ENCODE data around the gene EEF1AKMT3. TPM values are rescaled to one million over a fixed set of nuclear protein-coding genes. Genes with fewer than 3 reads are reported as not detected.

EEF1AKMT3 gene
- total RNA-seq, 1 experiment from 2014 or later = 6.8 TPM

GRCh38 chr12:57734591-57734990, 37.8 kb upstream of the EEF1AKMT3 start:
- no peak for DNase-seq (ENCODE audit: extremely low read depth, low read depth)

DNA sequence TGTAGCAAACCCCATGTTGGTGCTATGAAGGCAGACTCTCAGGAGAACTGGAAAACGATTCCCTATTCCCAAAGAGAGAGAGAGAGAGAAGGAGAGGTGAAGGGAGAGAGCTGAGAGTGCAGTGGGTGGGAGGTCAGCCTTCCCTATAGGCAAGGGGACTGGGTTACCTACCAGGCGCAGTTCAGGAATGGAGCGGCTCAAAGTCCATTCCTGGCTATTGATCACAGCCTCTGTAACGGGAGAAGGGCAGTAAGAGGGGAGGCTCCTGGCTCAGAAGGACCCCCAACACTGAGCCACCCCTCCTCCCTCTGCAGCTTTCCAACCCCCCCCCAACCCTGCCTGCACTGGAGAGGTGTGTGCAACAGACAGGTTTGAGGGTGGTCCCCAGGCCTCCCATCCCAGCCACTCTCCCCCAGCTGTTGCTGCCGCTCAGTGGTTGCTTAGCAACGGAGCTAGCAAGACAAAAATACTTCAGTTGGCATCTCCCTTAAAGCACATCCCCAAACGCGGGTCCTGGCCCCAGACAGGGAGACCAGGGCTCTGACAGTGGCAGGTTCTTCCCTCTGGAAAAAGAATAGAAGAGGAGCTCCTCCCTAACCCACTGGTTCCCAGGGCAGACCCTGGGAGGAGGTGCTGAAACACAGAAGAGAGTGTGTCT, 37.1 kb upstream of the EEF1AKMT3 start:
- DNase-seq (ENCODE audit: extremely low read depth, low read depth) = no peak

- DNase-seq (ENCODE audit: extremely low read depth, low read depth) = peak; percentile 48
These were observed 36.3 kb upstream of the EEF1AKMT3 start for GRCh38 chr12:57735952-57736740.

GRCh38 chr12:57736741-57737466, 35.5 kb upstream of the EEF1AKMT3 start:
- no peak for DNase-seq (ENCODE audit: extremely low read depth, low read depth)

DNA sequence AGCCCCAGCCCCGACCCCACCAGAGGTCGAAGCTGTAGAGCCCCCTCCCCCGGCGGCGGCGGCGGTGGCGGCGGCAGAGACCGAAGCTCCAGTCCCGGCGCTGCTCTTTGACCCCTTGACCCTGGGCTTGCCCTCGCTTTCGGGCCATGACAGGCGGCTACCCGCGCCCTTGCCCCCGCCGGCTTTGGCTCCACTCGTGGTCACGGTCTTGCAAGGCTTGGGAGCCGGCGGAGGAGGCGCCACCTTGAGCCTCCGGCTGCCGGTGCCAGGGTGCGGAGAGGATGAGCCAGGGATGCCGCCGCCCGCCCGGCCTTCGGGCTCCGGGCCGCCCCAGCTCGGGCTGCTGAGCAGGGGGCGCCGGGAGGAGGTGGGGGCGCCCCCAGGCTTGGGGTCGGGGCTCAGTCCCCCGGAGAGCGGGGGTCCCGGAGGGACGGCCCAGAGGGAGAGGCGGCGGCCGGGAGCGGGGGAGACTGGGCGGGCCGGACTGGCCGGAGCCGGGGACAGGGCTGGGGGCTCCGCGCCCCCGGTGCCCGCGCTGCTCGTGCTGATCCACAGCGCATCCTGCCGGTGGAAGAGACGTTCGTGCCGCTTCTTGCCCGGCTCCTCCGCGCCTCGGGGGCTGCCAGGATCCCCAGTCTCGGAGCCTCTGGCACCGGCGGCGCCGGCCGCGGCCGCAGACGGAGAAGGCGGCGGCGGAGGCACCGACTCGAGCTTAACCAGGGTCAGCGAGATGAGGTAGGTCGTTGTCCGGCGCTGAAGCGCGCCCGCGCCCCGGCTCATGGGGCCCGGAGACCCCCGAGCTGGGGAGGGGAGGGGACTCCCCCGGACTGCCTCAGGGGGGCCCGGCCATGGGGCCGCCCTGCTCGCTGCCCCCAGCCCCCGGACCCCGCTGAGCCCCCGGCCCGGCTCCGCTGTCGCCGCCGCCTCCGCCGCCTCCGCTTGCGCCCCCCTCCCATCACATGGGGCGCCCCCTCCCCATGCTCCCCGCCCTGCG, 34.6 kb upstream of the EEF1AKMT3 start:
- no peak for DNase-seq (ENCODE audit: extremely low read depth, low read depth)

DNA sequence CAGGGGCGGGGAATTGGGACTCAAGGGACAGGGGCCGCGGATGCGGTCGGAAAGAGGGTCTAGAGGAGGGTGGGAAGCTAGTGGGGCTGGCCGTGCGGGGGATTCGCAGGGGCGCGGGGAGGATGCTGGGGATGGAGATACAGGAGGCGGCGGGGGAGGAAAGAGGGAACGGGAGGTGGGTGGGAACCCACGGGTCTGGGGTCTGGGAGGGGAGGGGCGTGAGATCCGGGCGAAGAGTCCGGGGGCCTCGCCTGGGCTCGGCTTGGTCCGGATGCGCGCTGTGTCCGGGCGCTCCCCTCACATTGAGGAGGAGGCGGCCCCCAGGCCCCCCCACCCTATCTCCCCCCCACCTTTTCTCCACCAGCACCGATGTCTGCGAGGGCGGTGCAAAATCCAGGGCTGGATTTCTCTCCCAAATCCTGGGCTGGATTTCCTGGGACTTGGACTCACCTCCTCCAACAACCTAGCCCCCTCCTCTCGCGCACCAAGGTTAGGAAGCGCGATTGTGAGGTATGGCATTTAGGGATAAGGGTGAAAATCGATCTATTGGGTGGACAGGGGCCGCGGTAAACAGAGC, 33.7 kb upstream of the EEF1AKMT3 start, which contains the start of gene AGAP2:
TSS of gene AGAP2 (minus strand) at position 82 of the 577 bp plus-strand sequence. CDS start 496 bp downstream, outside the sequence.
- DNase-seq (ENCODE audit: extremely low read depth, low read depth) = no peak

GRCh38 chr12:57739387-57739786, 33.0 kb upstream of the EEF1AKMT3 start:
- DNase-seq (ENCODE audit: extremely low read depth, low read depth) = no peak

DNA sequence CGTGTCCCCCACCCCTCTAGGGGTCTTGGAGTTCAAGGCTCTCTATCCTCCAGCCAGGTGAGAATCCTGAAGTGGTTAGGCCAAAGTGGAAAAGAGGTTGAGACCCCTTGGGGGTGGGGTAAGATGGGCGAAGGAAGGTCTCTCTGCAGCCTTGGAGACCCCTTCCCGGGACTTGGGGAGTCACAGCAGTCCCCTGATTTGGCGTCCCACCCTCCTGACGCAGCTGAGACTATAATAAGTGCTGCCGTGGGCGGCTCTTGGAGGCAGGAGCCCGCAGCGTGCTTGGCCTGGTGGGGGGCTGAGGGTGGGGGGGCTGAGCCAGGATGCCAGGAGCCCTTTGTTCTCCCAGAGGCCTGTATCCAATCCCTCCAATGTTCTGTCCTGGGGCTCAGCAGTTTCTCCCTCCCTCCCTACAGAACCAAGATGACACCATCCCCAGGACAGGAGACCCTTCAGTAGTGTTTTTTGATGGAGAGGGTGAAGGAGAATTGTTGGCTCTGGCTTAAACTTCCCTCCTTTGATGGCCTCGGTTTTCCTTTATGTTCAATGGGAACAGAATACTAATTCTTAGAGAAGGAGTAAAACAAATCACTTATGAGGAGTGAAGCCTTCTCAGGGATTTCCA, 32.4 kb upstream of the EEF1AKMT3 start:
- no peak for DNase-seq (ENCODE audit: extremely low read depth, low read depth)

DNA sequence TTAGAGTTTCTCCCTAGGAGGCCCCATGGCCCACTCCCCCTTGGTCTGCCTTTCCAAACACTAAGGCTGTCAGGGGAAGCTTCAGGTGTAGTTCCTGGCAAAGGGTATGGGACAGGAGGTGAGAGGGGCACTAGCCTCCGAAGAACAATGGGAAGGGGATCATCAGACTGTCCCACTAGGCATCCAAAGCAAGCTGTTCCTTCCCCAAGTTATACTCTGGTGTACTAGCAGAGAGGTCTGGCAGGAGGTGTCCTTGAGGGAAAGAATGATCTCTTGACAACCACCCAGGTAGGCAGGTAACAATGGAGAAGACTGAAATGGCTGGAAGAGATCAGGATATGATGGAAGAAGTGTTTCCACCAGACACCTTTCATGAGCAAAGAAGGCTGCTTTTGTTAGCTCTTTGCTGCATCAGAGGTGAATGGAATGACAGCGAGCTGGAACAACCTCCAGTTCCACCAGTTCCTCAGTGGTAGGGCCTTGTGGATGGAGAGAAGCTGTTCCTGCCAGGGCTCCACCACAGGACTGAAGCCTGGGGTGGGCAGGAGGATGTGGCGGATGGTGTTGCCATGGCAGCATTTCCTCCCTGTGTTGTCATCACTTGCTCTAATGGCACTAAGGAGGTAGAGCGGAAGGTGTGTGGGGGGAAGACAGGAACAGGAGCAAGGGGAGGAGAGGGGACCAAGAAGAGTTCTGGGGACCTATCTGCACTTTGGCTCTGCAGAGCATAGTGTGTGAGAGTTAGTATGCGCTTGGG, 31.6 kb upstream of the EEF1AKMT3 start:
- DNase-seq (ENCODE audit: extremely low read depth, low read depth) = no peak

DNA sequence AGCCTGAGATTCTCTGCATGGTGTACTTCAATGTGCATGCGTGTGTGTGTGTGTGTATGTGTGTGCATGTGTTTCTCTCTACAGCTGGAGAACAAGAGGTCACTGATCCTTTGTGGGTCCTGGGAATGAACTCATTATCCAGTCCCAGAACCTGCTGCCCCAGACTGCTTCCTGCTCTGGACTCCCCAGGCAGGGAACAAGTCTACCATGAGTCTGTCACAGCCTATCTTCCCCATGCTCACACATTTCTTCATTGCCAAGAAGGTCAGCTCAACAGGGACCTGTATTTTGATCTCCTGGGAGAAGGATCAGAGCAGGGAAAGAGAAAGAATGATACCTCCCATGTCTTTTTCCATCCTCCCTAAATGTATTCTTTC, 31.0 kb upstream of the EEF1AKMT3 start:
- DNase-seq (ENCODE audit: extremely low read depth, low read depth) = no peak

DNA sequence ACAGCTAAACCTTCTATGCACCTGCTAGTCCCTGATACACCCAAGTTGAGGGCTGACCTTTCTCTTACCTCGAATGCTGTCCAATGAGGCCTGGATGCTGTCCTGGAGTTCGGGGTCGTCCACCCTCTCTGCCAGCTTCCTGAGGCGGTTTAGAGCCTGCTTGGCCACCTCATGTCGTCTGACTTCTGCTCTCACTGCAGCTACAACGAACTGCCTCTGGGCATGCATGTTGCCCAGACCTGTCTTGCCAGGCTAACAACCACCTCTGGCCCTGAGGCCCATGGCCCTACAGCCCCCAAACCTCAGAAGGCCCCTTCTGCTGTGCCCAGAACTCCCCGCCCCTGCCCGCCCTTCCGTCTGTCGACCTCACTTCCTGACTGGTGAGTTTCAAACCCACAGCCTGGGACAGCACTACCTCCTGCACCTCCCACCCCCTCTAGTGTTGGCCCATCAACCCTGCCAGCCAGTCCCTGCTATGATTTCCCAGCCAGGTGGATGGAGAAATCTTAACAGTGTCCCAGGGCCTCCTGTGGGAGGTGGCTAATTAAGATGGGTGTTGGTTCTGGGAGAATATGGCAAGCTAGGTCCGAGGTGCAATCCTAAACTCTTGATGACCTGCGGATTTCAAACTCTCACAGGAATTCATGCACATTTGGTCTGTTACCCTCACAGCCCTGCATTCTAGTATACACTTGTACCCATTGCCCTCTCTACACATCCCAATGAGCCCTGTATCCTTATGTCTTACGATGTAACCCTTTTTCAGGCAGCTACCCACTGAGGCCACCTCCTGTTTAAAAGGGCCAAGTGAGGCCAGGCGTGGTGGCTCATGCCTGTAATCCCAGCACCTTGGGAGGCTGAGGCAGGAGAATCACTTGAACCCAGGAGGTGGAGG, 30.3 kb upstream of the EEF1AKMT3 start:
- DNase-seq (ENCODE audit: extremely low read depth, low read depth) = no peak

DNA sequence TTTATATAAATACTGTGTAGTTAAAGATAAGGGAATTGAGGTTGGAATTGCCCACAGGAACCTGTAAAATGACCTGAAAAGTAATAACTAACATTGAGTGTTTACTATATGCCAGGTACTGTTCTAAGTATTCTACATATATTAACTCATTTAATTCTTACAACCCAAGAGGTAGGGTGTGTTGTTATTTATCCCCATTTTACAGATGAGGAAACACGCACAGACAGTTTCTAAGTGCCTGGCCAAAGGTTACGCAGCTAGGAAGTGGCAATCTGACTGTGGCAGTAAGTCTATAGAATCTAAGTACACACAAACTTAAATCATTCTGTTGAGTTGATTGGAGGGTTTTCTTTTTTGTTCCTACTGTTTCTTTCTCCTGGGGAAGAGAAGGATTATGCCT, 28.6 kb upstream of the EEF1AKMT3 start:
- no peak for DNase-seq (ENCODE audit: extremely low read depth, low read depth)

GRCh38 chr12:57744194-57744776, 28.1 kb upstream of the EEF1AKMT3 start:
- peak; percentile 77 for DNase-seq (ENCODE audit: extremely low read depth, low read depth)

GRCh38 chr12:57744777-57745484, 27.5 kb upstream of the EEF1AKMT3 start, which contains the start of gene TSPAN31:
Gene TSPAN31 (plus strand): TSS chr12:57745039. CDS start chr12:57745155, 116 bp downstream.
- peak; percentile 98 for DNase-seq (ENCODE audit: extremely low read depth, low read depth)

DNA sequence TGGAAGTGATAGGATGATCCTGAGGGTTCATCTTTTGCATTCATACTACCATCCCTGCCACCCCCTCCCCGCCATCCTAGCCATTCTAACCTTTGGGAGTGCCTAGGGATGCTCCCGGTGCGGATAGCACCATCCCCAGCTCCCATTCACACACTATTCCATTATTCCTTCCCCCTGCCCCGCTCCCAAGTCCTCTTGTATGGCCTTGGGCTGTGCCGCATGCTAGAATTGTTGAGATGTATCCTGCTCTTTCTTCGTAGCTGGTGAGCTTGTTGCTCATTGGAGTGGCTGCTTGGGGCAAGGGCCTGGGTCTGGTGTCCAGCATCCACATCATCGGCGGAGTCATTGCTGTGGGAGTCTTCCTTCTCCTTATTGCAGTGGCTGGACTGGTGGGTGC, 26.9 kb upstream of the EEF1AKMT3 start:
- DNase-seq (ENCODE audit: extremely low read depth, low read depth) = no peak

DNA sequence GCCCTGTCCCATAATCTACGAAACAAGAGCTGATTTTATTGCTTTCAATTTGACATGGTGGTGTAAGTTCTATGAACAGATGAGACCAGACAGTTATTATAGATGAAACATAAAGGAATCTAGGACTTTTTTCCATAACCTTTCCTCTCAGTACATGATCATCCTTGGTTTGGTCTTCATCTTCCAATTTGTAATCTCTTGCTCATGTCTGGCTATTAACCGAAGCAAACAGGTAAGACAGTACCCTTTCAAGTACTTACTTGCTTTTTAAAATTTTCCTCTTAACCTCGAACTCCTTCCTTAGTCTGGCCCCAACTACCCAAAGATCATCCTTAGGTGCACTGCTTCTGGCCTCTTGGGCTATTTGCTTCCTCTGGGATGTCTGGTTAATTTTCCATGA, 26.4 kb upstream of the EEF1AKMT3 start:
- no peak for DNase-seq (ENCODE audit: extremely low read depth, low read depth)

- no peak for DNase-seq (ENCODE audit: extremely low read depth, low read depth)
These were observed 23.4 kb upstream of the EEF1AKMT3 start for GRCh38 chr12:57749061-57749460.
